GM19397 (cell line): ENCODE results near the gene KLF15.

Experiments
- ATAC-seq: cut with Tn5 transposase; IDR thresholded peaks from one replicate; pipeline ENCODE4 v1.9.1; 2021; ENCODE audit warnings: mild to moderate bottlenecking, moderate library complexity; ENCODE audit not compliant: unreplicated experiment

The KLF15 gene

DNA sequence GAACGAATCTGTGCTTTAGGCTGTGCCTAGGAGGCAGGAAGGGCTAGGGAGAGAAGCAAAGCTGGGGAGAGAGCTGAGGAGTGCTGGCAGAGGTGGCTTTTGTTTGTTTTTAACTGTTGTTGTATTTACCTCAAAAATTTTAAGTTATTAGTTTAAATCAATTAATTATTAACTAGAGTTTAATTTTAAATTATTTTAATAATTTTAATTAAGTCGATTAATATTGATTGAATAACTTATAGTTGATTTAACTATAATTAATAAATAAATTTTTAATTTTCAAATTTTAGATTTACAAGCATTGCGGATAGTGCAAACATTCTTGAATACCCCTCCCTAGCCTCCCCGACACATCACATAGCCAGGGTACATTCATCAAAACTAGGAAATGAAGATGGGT lies 30.6 kb downstream of the KLF15 start:
- no peak for ATAC-seq

DNA sequence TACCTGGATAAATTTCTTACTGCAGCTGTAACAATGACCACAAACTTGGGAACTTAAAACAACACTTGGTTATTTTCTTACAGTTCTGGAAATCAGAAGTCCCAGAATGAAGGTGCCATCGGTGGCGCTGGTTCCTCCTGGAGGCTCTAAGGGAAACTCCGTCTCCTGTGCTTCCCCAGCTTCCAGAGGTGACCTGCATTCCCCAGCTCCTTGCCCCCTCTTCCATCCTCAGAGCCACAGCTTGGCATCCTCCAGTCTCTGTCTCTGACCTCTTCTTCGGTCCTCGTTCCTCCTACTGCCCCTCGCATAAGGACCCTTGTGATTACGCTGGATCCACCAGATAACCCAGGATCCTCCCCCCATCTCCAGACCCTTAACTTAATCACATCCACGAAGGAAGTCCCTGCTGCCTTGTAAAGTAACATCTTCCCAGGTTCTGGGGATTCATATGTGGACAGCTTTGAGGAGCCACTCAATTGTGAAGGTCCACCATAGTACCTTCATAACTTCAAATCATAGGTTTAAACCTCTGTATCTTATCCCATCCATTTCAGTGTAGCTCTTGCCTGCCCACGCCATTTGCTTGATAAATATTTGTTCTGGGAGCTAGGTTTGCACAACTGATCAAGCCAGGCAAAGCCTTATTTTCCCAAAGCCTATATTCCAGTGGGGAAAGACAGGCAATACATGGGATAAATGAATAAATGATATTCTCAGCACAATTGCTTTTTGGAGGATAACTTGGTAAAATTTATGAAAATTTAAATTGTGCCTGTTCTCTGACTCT lies 34.8 kb downstream of the KLF15 start:
- no peak for ATAC-seq

DNA sequence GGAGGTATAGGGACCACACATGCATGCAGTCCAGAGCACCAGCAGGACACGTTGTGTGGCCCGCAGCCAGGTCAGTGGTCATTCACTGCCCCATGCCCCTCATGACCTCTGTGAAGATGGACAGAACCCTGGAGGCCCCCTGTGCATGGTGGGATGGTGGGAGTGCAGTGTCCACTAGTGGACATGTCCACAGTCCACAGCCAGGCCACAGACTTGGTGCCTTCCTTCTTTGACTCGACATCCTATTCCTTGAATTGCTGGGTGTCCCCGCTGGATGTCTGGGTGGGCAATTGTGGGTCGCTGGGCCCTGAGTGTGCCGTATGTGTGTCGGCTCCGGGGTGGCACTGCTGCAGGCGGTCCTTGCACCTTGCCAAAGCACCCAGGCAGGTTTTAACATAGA lies 35.7 kb downstream of the KLF15 start:
- ATAC-seq: no peak

GRCh38 chr3:126320517-126321293 lies 36.5 kb downstream of the KLF15 start:
- ATAC-seq: no peak

DNA sequence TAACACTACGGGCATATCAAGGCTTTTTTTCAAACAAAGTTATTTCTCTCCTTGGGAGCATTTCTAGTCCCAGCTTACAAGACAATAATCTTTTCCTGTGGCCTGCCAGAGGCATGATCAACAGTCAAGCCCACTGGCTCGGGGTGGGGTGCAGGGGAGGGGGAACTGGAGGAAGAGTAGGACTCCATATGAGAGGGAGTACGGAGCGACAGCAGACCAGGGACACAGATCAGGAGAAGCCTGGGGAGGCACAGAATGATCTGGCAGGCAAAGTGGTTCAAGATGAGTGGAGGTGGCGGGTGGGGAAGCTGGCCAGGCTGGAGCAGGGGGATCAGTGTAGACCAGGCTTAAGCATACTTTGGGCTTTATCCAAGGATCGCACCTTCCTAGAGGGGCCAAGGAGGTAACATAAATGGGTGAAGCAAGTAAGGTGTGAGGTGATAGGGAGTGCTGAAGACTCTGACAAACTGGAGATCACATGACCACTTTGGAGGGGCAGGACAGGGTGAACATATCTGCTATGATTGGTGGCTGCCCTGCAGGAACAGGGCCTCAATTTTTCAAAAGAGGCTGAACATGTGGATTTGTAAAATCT lies 37.4 kb downstream of the KLF15 start:
- ATAC-seq: no peak

- no peak for ATAC-seq
Observed at GRCh38 chr3:126317029-126317996, 39.9 kb downstream of the KLF15 start.

- no peak for ATAC-seq
Observed at GRCh38 chr3:126316501-126316939, 40.7 kb downstream of the KLF15 start.

DNA sequence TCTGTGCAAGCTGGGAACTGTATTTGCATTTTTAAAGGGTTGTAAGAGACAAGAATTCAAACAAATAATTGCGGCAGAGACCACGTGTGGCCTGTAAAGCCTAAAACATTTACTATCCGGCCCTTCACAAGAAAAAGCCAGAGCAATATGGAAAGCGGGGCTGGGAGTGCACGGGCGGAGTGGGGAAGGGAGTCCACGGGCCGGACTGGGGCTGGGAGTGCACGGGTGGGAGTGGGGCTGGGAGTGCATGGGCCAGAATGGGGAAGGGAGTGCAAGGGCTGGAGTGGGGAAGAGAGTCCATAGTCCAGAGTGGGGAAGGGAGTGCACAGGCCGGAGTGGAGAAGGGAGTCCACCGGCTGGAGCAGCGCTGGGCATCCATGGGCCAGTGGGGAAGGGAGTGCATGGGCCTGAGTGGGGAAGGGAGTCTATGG lies 41.2 kb downstream of the KLF15 start:
- no peak for ATAC-seq

DNA sequence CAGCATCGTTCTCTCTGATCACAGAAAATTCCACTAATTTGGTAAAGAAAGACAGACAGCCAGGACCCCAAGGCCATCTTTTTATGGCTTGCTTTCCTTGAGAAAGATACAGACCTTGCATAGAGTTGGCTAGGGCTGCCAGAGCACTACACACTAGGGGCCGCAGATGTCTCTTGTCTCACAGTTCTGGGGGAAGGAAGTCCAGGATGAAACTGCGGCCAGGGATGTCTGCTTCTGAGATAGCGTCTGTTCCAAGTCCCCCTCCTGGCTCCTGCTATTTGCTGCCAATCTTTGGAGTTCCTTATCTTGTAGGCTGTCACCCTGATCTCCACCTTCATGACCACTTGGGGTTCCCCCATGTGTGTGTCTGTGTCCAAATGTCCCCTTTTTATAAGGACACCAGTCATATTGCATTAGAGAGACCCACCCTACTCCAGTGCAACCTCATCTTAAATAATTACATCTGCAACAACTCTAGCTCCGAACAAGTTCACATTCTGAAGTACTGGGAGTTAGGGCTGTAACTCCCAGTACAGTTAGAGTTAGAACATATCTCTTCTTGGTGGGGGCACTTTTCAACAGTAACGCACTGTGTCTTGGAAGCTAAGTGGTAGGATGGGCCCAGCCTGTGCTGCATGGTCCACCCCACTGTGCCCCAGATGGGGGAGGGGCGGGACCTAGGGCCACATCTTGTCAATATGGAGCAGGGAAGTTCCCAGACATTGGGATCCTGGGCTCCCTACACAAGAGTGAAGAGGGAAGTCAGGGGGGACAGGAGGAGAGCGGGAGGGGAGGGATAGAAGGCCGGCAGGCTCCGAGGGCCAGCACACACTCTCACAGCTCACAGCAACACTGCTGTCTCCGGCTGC lies 42.2 kb downstream of the KLF15 start:
- ATAC-seq: no peak

GRCh38 chr3:126314305-126314789 lies 42.9 kb downstream of the KLF15 start:
- no peak for ATAC-seq

GRCh38 chr3:126313580-126314304 lies 43.5 kb downstream of the KLF15 start:
- ATAC-seq: no peak

DNA sequence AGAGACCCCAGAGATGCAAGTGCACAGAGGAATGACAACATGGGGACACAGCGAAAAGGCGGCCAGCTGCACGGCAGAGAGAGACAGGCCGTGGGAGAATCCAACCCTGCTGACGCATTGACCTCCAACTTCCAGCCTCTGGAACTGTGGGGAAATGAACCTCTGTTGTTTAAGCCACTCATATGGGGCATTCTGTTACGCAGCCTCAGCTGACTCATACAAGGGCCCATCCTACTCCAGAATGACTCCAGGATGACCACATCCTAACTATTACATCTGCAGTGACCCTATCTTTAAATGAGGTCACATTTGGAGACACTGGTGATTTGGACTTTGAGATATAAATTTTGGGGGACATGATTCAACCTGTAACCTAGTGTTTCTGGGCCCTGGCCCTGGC lies 44.0 kb downstream of the KLF15 start:
- no peak for ATAC-seq

- no peak for ATAC-seq
Observed at GRCh38 chr3:126312341-126312740, 44.9 kb downstream of the KLF15 start.

DNA sequence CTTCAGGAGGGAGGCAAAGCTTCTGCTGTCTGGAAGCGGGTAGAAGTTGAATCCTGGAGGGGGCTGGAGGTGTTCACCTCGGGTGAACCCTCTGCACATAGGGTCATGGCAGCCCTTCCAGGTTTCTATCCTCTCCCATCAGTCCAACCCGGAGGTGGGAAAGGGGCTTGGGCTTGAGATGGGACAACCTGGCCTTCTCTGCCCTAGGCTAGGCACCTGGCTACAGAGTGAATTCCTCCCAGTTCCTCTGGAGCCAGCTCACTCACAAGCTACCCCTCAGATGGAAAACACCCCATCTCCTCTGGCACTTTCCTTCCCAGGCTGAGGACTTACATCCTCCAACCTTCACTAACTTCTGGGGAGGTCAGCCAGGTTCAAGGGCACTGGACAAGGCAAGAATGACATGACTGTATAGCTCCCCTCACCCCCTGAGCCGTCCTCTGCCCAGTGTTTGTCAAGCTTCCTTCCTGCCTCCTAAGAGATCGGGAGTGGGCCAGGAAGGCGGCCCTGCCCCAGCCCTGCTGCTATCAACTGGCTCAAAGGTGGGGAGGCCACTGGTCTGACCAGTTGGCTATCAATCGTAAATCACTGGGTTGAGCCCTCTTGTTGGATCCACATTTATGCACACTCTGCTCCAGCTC lies 45.8 kb downstream of the KLF15 start:
- no peak for ATAC-seq

- no peak for ATAC-seq
Observed at GRCh38 chr3:126310816-126311215, 46.4 kb downstream of the KLF15 start.

GRCh38 chr3:126309861-126310655 lies 47.1 kb downstream of the KLF15 start:
- no peak for ATAC-seq

GRCh38 chr3:126309165-126309564 lies 48.0 kb downstream of the KLF15 start:
- no peak for ATAC-seq
